HCT116 (cell line): ENCODE data around the gene CDC42BPA. TPM values are rescaled to one million over a fixed set of nuclear protein-coding genes. Genes with fewer than 3 reads are reported as not detected.

Source experiments
- ATAC-seq: fragments of 200-7000 bp; cut with Tn5 transposase; 2 replicates; pipeline ENCODE4 v1.9.1; 2020; ENCODE audit warnings: mild to moderate bottlenecking, moderate library complexity
- BruUV-seq: library from RNA; stranded (reverse); fragments of 400-500 nt; replicated peaks from 2 replicates; lab custom pipeline; 2021; lab: Mats Ljungman, UMichigan
- CTCF ChIA-PET: fragments of 300-600 bp; sonication (Branson Sonifier 250); formaldehyde crosslinking; loops from one replicate; lab custom pipeline; 2021; ENCODE audit warnings: antibody characterized with exemption; lab: Charles Lee
- POLR2A ChIA-PET: fragments of 300-600, 350-600 bp; sonication (Branson Sonifier 250); formaldehyde crosslinking; loops from one replicate; lab custom pipeline; 2021; ENCODE audit warnings: antibody characterized with exemption; lab: Charles Lee
- RAD21 ChIA-PET, 2 experiments: fragments of 300-600 bp; sonication (Branson Sonifier 250); formaldehyde crosslinking; loops; one replicate each; lab custom pipeline; 2023; ENCODE audit warnings: low total read pairs in 2 of 2; ENCODE audit not compliant: uncharacterized antibody in 2 of 2, unreplicated experiment in 2 of 2, low non-redundant PET in 1 of 2; lab: Charles Lee
- DNase-seq: peaks from one replicate; pipeline ENCODE4 v3.0.0-alpha.2; 2010; ENCODE audit warnings: low read depth, low spot score
- H2AFZ ChIP-seq: fragments of 200-600 bp; shearing (Covaris generic), sonication (generic); 2 replicates; pipeline ENCODE4 v1.6.1; 2017; ENCODE audit warnings: low read depth, mixed run types, mixed read lengths, antibody characterized with exemption, low read length; ENCODE audit not compliant: poor library complexity, severe bottlenecking
- H3K27ac ChIP-seq: 2 replicates; pipeline ENCODE4 v1.5.1; 2012; ENCODE audit warnings: low read depth, low read length
- H3K27me3 ChIP-seq: fragments of 200-600 bp; sonication (generic); 2 replicates; pipeline ENCODE4 v1.6.1; 2016; ENCODE audit warnings: mixed run types, low read length, mixed read lengths; ENCODE audit not compliant: insufficient read depth
- H3K36me3 ChIP-seq, 2 experiments: fragments of 200-500 bp in 1 of 2; fragments of 200-600 bp in 1 of 2; sonication (Bioruptor generic) in 1 of 2; sonication (generic) in 1 of 2; 2 replicates each; pipeline versions ENCODE4 v1.5.1 to v1.6.1; 2014 to 2016; ENCODE audit warnings: low read length in 2 of 2, inconsistent platforms in 1 of 2, mixed read lengths in 1 of 2, mixed run types in 1 of 2; ENCODE audit not compliant: insufficient read depth in 2 of 2, control insufficient read depth in 1 of 2
- H3K4me1 ChIP-seq, 2 experiments: fragments of 200-600 bp in 1 of 2; sonication (generic) in 1 of 2; 2 replicates each; pipeline versions ENCODE4 v1.5.1 to v1.6.1; 2012 to 2017; ENCODE audit warnings: low read length in 2 of 2, inconsistent platforms in 1 of 2, mild to moderate bottlenecking in 1 of 2, mixed read lengths in 1 of 2, mixed run types in 1 of 2, moderate library complexity in 1 of 2; ENCODE audit not compliant: insufficient read depth in 2 of 2, control insufficient read depth in 1 of 2
- H3K4me2 ChIP-seq: fragments of 200-600 bp; sonication (generic); 2 replicates; pipeline ENCODE4 v1.6.1; 2017; ENCODE audit warnings: mixed run types, low read length, mixed read lengths
- H3K4me3 ChIP-seq, 2 experiments: fragments of 200-600 bp in 1 of 2; sonication (generic) in 1 of 2; replicated peaks in 1 of 2; 2 replicates each; pipeline ENCODE4 v1.5.1; 2011 to 2016; ENCODE audit warnings: low read length in 2 of 2, control low read depth in 1 of 2, low read depth in 1 of 2, mild to moderate bottlenecking in 1 of 2, mixed read lengths in 1 of 2, mixed run types in 1 of 2
- H3K79me2 ChIP-seq: fragments of 200-600 bp; sonication (generic); 2 replicates; pipeline ENCODE4 v1.6.1; 2017; ENCODE audit warnings: mild to moderate bottlenecking, mixed run types, low read length, moderate library complexity, mixed read lengths; ENCODE audit not compliant: insufficient read depth
- H3K9ac ChIP-seq: fragments of 200-600 bp; sonication (generic); 2 replicates; pipeline ENCODE4 v1.6.1; 2016; ENCODE audit warnings: low read length, mixed read lengths
- H3K9me2 ChIP-seq: fragments of 200-600 bp; sonication (generic), shearing (Covaris generic); 2 replicates; pipeline ENCODE4 v1.6.1; 2017; ENCODE audit warnings: mixed run types, mild to moderate bottlenecking, moderate library complexity; ENCODE audit not compliant: insufficient read depth
- H3K9me3 ChIP-seq, 2 experiments: fragments of 200-500 bp in 1 of 2; fragments of 200-600 bp in 1 of 2; sonication (Bioruptor generic) in 1 of 2; sonication (generic) in 1 of 2; 2 replicates each; pipeline ENCODE4 v1.6.1; 2014 to 2017; ENCODE audit warnings: low read length in 2 of 2, mixed read lengths in 2 of 2, inconsistent platforms in 1 of 2, low read depth in 1 of 2, mild to moderate bottlenecking in 1 of 2, mixed run types in 1 of 2, moderate library complexity in 1 of 2; ENCODE audit not compliant: control insufficient read depth in 1 of 2, insufficient read depth in 1 of 2
- H4K20me1 ChIP-seq: fragments of 200-600 bp; sonication (generic), shearing (Covaris generic); 2 replicates; pipeline ENCODE4 v1.6.1; 2017; ENCODE audit warnings: mixed run types, mild to moderate bottlenecking, moderate library complexity; ENCODE audit not compliant: insufficient read depth
- ELF1 ChIP-seq: IDR thresholded peaks from 2 replicates; pipeline ENCODE4 v1.6.1; 2012; ENCODE audit warnings: low read depth, borderline replicate concordance
- EZH2phosphoT487 ChIP-seq: fragments of 200-600 bp; IDR thresholded peaks from 2 replicates; pipeline ENCODE4 v1.6.1; 2018; ENCODE audit warnings: antibody characterized with exemption, borderline replicate concordance
- FOSL1 ChIP-seq: IDR thresholded peaks from 2 replicates; pipeline ENCODE4 v1.6.1; 2012; ENCODE audit warnings: low read depth
- JUND ChIP-seq: IDR thresholded peaks from 2 replicates; pipeline ENCODE4 v1.6.1; 2012
- POLR2AphosphoS5 ChIP-seq: IDR thresholded peaks from 2 replicates; pipeline ENCODE4 v1.6.1; 2011; ENCODE audit warnings: mild to moderate bottlenecking, low read depth, low read length, moderate library complexity
- SIN3A ChIP-seq: IDR thresholded peaks from 2 replicates; pipeline ENCODE4 v1.6.1; 2012; ENCODE audit warnings: low read depth
- TCF7L2 ChIP-seq: IDR thresholded peaks from 2 replicates; pipeline ENCODE4 v1.7.0; 2011; ENCODE audit warnings: borderline replicate concordance, inconsistent platforms; ENCODE audit not compliant: insufficient read depth, insufficient read length; ENCODE audit errors: extremely low read depth
- YY1 ChIP-seq: IDR thresholded peaks from 2 replicates; pipeline ENCODE4 v1.6.1; 2011; ENCODE audit warnings: low read length, low read depth, moderate library complexity, mild to moderate bottlenecking; ENCODE audit not compliant: insufficient replicate concordance; ENCODE audit errors: extremely low read depth
- ZBTB33 ChIP-seq: IDR thresholded peaks from 2 replicates; pipeline ENCODE4 v1.6.1; 2011; ENCODE audit warnings: mild to moderate bottlenecking, low read length, moderate library complexity; ENCODE audit not compliant: insufficient replicate concordance; ENCODE audit errors: extremely low read depth
- ZFX ChIP-seq: fragments of 450-650 bp; IDR thresholded peaks from 2 replicates; pipeline ENCODE4 v1.6.1; 2017
- ZNF274 ChIP-seq: fragments of 200-500 bp; sonication (Bioruptor generic); IDR thresholded peaks from 2 replicates; pipeline ENCODE4 v1.6.1; 2014; ENCODE audit warnings: mild to moderate bottlenecking, low read depth, low read length, inconsistent platforms
- intact Hi-C: fragments of 100-400 bp; cut with micrococcal nuclease; formaldehyde crosslinking; loops from 2 replicates; pipeline ENCODE4 v1.10.0; 2022
- total RNA-seq: library from RNA; stranded (reverse); gene quantifications from one replicate; pipeline ENCODE4 v1.2.1, GENCODE V29; 2021; ENCODE audit not compliant: unreplicated experiment
- TF ChIP-seq, protein P1 (sequence below): IDR thresholded peaks from 2 replicates; pipeline ENCODE4 v1.6.1; 2012
- TF ChIP-seq, protein P2 (sequence below): IDR thresholded peaks from 2 replicates; pipeline ENCODE4 v1.6.1; 2012; ENCODE audit warnings: low read depth
- TF ChIP-seq, protein P3 (sequence below), 3 experiments: fragments of 200-600 bp in 1 of 3; sonication (generic) in 1 of 3; IDR thresholded peaks in 2 of 3; conservative IDR thresholded peaks in 1 of 3; 2 replicates each; pipeline ENCODE4 v1.5.1; 2012 to 2017; ENCODE audit warnings: low read depth in 2 of 3, low read length in 2 of 3, antibody characterized with exemption in 1 of 3, borderline replicate concordance in 1 of 3, control low read depth in 1 of 3, mild to moderate bottlenecking in 1 of 3, mixed read lengths in 1 of 3, mixed run types in 1 of 3, moderate library complexity in 1 of 3; ENCODE audit not compliant: insufficient read depth in 1 of 3

The CDC42BPA gene
- total RNA-seq, 1 experiment from 2014 or later: 44.0 TPM

GRCh38 chr1:227042292-227042691 lies 276.0 kb downstream of the CDC42BPA start:
- no peak overlapping the region for H3K9ac ChIP-seq
- RAD21 ChIA-PET: no interaction called here
- no peak overlapping the region for H2AFZ ChIP-seq
- TF ChIP-seq ZFX (no peak), SIN3A (no peak), EZH2phosphoT487 (no peak), ZNF274 (no peak), ELF1 (no peak), ZBTB33 (no peak), POLR2AphosphoS5 (no peak), JUND (no peak), YY1 (no peak), TCF7L2 (no peak), FOSL1 (no peak)
- TF ChIP-seq, protein P1, sequence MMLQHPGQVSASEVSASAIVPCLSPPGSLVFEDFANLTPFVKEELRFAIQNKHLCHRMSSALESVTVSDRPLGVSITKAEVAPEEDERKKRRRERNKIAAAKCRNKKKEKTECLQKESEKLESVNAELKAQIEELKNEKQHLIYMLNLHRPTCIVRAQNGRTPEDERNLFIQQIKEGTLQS: no peak
- TF ChIP-seq, protein P2, sequence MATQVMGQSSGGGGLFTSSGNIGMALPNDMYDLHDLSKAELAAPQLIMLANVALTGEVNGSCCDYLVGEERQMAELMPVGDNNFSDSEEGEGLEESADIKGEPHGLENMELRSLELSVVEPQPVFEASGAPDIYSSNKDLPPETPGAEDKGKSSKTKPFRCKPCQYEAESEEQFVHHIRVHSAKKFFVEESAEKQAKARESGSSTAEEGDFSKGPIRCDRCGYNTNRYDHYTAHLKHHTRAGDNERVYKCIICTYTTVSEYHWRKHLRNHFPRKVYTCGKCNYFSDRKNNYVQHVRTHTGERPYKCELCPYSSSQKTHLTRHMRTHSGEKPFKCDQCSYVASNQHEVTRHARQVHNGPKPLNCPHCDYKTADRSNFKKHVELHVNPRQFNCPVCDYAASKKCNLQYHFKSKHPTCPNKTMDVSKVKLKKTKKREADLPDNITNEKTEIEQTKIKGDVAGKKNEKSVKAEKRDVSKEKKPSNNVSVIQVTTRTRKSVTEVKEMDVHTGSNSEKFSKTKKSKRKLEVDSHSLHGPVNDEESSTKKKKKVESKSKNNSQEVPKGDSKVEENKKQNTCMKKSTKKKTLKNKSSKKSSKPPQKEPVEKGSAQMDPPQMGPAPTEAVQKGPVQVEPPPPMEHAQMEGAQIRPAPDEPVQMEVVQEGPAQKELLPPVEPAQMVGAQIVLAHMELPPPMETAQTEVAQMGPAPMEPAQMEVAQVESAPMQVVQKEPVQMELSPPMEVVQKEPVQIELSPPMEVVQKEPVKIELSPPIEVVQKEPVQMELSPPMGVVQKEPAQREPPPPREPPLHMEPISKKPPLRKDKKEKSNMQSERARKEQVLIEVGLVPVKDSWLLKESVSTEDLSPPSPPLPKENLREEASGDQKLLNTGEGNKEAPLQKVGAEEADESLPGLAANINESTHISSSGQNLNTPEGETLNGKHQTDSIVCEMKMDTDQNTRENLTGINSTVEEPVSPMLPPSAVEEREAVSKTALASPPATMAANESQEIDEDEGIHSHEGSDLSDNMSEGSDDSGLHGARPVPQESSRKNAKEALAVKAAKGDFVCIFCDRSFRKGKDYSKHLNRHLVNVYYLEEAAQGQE: no peak
- TF ChIP-seq, protein P3, sequence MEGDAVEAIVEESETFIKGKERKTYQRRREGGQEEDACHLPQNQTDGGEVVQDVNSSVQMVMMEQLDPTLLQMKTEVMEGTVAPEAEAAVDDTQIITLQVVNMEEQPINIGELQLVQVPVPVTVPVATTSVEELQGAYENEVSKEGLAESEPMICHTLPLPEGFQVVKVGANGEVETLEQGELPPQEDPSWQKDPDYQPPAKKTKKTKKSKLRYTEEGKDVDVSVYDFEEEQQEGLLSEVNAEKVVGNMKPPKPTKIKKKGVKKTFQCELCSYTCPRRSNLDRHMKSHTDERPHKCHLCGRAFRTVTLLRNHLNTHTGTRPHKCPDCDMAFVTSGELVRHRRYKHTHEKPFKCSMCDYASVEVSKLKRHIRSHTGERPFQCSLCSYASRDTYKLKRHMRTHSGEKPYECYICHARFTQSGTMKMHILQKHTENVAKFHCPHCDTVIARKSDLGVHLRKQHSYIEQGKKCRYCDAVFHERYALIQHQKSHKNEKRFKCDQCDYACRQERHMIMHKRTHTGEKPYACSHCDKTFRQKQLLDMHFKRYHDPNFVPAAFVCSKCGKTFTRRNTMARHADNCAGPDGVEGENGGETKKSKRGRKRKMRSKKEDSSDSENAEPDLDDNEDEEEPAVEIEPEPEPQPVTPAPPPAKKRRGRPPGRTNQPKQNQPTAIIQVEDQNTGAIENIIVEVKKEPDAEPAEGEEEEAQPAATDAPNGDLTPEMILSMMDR (IDR thresholded peaks at IDR 0.05 in 2 of 3, conservative IDR thresholded peaks at IDR 0.05 in 1 of 3; ENCODE audit: borderline replicate concordance in 1 of 3, insufficient read depth in 1 of 3, low read depth in 2 of 3, low read length in 2 of 3): no peak
- TF ChIP-seq, all 23 proteins: peak for 0
- H3K36me3 ChIP-seq: peaks cover 0 to 4% of the 10 kb centered on the region in 2 experiments; a peak in 1 of 4 replicates
- no peak overlapping the region for H3K4me2 ChIP-seq
- H4K20me1 ChIP-seq: no peaks in the 10 kb centered on the region
- H3K27me3 ChIP-seq: no peaks in the 10 kb centered on the region
- H3K9me2 ChIP-seq: no peaks in the 10 kb centered on the region
- ChIA-PET POLR2A (no interaction called here), CTCF (no interaction called here)
- no peak for ATAC-seq
- no peaks in the 10 kb centered on the region for H3K4me1 ChIP-seq
- no peaks in the 10 kb centered on the region for H3K9me3 ChIP-seq
- no TSS peak for BruUV-seq
- no peaks in the 10 kb centered on the region for H3K79me2 ChIP-seq
- no peak for DNase-seq
- no peak overlapping the region for H3K4me3 ChIP-seq
- intact Hi-C loops: no loop called here
- no peak overlapping the region for H3K27ac ChIP-seq
